ENCODE measurements around the gene FGF21. TPM values are rescaled to one million over a fixed set of nuclear protein-coding genes. Genes with fewer than 3 reads are reported as not detected.

FGF21 gene
- total and polyA plus RNA-seq, 2 donors from 2014 or later, result not detected

DNA sequence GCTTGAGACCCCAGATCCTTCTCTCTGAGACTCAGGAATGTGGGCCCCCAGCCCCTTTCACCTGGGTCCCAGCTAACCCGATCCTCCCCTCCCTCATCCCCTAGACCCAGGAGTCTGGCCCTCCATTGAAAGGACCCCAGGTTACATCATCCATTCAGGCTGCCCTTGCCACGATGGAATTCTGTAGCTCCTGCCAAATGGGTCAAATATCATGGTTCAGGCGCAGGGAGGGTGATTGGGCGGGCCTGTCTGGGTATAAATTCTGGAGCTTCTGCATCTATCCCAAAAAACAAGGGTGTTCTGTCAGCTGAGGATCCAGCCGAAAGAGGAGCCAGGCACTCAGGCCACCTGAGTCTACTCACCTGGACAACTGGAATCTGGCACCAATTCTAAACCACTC, 463 bp downstream of the FGF21 start:
- H3K36me3 ChIP-seq (ENCODE audit: control insufficient read depth in 2 of 3, insufficient read depth in 3 of 3, low read length in 3 of 3), result no peaks in the 10 kb centered on the region
- FAIRE-seq (no peak), DNase-seq (peak in 1 of 5 donors; percentile 33)
- no peak overlapping the region for H3K27ac ChIP-seq (ENCODE audit: low read depth in 2 of 2, low read length in 2 of 2)
- H3K4me3 ChIP-seq (ENCODE audit: low read length in 3 of 3), result no peak overlapping the region
- intact Hi-C loops (cut with DNase I), result no loop called here
- peaks cover 3% of the 10 kb centered on the region for H3K27me3 ChIP-seq (ENCODE audit: control insufficient read depth, insufficient read depth, low read length)
- H3K9me3 ChIP-seq (ENCODE audit: control insufficient read depth in 2 of 3, insufficient read depth in 1 of 3, low read length in 3 of 3), result no peaks in the 10 kb centered on the region
- peaks cover 0 to 6% (median 0%) of the 10 kb centered on the region in 3 donors for H3K4me1 ChIP-seq (ENCODE audit: control insufficient read depth in 2 of 3, insufficient read depth in 2 of 3, low read depth in 1 of 3, low read length in 3 of 3)
- TF ChIP-seq, protein P1, sequence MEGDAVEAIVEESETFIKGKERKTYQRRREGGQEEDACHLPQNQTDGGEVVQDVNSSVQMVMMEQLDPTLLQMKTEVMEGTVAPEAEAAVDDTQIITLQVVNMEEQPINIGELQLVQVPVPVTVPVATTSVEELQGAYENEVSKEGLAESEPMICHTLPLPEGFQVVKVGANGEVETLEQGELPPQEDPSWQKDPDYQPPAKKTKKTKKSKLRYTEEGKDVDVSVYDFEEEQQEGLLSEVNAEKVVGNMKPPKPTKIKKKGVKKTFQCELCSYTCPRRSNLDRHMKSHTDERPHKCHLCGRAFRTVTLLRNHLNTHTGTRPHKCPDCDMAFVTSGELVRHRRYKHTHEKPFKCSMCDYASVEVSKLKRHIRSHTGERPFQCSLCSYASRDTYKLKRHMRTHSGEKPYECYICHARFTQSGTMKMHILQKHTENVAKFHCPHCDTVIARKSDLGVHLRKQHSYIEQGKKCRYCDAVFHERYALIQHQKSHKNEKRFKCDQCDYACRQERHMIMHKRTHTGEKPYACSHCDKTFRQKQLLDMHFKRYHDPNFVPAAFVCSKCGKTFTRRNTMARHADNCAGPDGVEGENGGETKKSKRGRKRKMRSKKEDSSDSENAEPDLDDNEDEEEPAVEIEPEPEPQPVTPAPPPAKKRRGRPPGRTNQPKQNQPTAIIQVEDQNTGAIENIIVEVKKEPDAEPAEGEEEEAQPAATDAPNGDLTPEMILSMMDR (IDR thresholded peaks at IDR 0.05; ENCODE audit: borderline replicate concordance, extremely low read depth, insufficient read depth), result no peak
- no peak overlapping the region for H3K9ac ChIP-seq (ENCODE audit: low read length in 3 of 3)

DNA sequence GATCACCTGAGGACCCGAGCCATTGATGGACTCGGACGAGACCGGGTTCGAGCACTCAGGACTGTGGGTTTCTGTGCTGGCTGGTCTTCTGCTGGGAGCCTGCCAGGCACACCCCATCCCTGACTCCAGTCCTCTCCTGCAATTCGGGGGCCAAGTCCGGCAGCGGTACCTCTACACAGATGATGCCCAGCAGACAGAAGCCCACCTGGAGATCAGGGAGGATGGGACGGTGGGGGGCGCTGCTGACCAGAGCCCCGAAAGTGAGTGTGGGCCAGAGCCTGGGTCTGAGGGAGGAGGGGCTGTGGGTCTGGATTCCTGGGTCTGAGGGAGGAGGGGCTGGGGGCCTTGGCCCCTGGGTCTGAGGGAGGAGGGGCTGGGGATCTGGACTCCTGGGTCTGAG, 888 bp downstream of the FGF21 start:
- no peak overlapping the region for H3K9ac ChIP-seq (ENCODE audit: low read length in 3 of 3)
- H3K4me3 ChIP-seq (ENCODE audit: low read length in 3 of 3), result no peak overlapping the region
- H3K27me3 ChIP-seq (ENCODE audit: control insufficient read depth, insufficient read depth, low read length), result peaks cover 3% of the 10 kb centered on the region
- DNase-seq (peak in 1 of 5 donors; percentile 53), FAIRE-seq (no peak)
- H3K4me1 ChIP-seq (ENCODE audit: control insufficient read depth in 2 of 3, insufficient read depth in 2 of 3, low read depth in 1 of 3, low read length in 3 of 3), result peaks cover 0 to 6% (median 0%) of the 10 kb centered on the region in 3 donors
- TF ChIP-seq, protein P1 (IDR thresholded peaks at IDR 0.05; ENCODE audit: borderline replicate concordance, extremely low read depth, insufficient read depth), result no peak
- no peaks in the 10 kb centered on the region for H3K9me3 ChIP-seq (ENCODE audit: control insufficient read depth in 2 of 3, insufficient read depth in 1 of 3, low read length in 3 of 3)
- intact Hi-C loops (cut with DNase I), result no loop called here
- no peaks in the 10 kb centered on the region for H3K36me3 ChIP-seq (ENCODE audit: control insufficient read depth in 2 of 3, insufficient read depth in 3 of 3, low read length in 3 of 3)
- H3K27ac ChIP-seq (ENCODE audit: low read depth in 2 of 2, low read length in 2 of 2), result no peak overlapping the region

GRCh38 chr19:48756686-48757085, 1.4 kb downstream of the FGF21 start:
- DNase-seq (peak in 1 of 5 donors; percentile 39), FAIRE-seq (no peak)
- Histone ChIP-seq H3K27ac (ENCODE audit: low read depth in 2 of 2, low read length in 2 of 2) (no peak overlapping the region), H3K27me3 (ENCODE audit: control insufficient read depth, insufficient read depth, low read length) (peaks cover 3% of the 10 kb centered on the region), H3K9ac (ENCODE audit: low read length in 3 of 3) (no peak overlapping the region), H3K9me3 (ENCODE audit: control insufficient read depth in 2 of 3, insufficient read depth in 1 of 3, low read length in 3 of 3) (no peaks in the 10 kb centered on the region), H3K4me1 (ENCODE audit: control insufficient read depth in 2 of 3, insufficient read depth in 2 of 3, low read depth in 1 of 3, low read length in 3 of 3) (peaks cover 0 to 6% (median 0%) of the 10 kb centered on the region in 3 donors), H3K4me3 (ENCODE audit: low read length in 3 of 3) (no peak overlapping the region), H3K36me3 (ENCODE audit: control insufficient read depth in 2 of 3, insufficient read depth in 3 of 3, low read length in 3 of 3) (no peaks in the 10 kb centered on the region)
- intact Hi-C loops (cut with DNase I), result no loop called here
- TF ChIP-seq, protein P1 (IDR thresholded peaks at IDR 0.05; ENCODE audit: borderline replicate concordance, extremely low read depth, insufficient read depth), result no peak
